Liver (tissue), 3 donors: Measurements from ENCODE around the gene OCA2.

Experiments
- CTCF ChIP-seq: fragments of 150-350 bp; IDR thresholded peaks from 2 replicates; pipeline ENCODE4 v1.5.1; 2017; ENCODE audit warnings: improper control_type of control experiment, low read depth, low read length; ENCODE audit not compliant: missing input control
- GABPA ChIP-seq, 2 donors: IDR thresholded peaks in 1 of 2; conservative IDR thresholded peaks in 1 of 2; 2 replicates each; pipeline ENCODE4 v1.6.1; 2016; ENCODE audit warnings: antibody characterized with exemption in 2 of 2, mild to moderate bottlenecking in 1 of 2, moderate library complexity in 1 of 2
- JUND ChIP-seq, 2 donors: IDR thresholded peaks; 2 replicates each; pipeline ENCODE4 v1.6.1; 2016; ENCODE audit warnings: antibody characterized with exemption in 2 of 2
- MAX ChIP-seq: IDR thresholded peaks from 2 replicates; pipeline ENCODE4 v1.6.1; 2016; ENCODE audit warnings: antibody characterized with exemption
- REST ChIP-seq: IDR thresholded peaks from 2 replicates; pipeline ENCODE4 v1.6.1; 2016; ENCODE audit warnings: antibody characterized with exemption, mild to moderate bottlenecking
- TAF1 ChIP-seq: conservative IDR thresholded peaks from 2 replicates; pipeline ENCODE4 v1.6.1; 2016; ENCODE audit warnings: antibody characterized with exemption, mild to moderate bottlenecking
- YY1 ChIP-seq: IDR thresholded peaks from 2 replicates; pipeline ENCODE4 v1.6.1; 2016; ENCODE audit warnings: antibody characterized with exemption, mild to moderate bottlenecking
- donor health status: healthy.
- donor health status: healthy.

GRCh38 chr15:28006116-28006905 is 92.8 kb downstream of the OCA2 start:
- TF ChIP-seq TAF1 (no peak), MAX (no peak), GABPA (IDR thresholded peaks at IDR 0.05 in 1 of 2, conservative IDR thresholded peaks at IDR 0.05 in 1 of 2) (no peak), CTCF (no peak), YY1 (no peak), JUND (IDR thresholded peaks at IDR 0.05) (no peak), REST (no peak)
